Measurements from ENCODE around the gene MRPL53.
"Not testable (repeated sequence)": the region's sequence is repeated elsewhere in the genome, so short reads cannot be mapped to it uniquely, and the experiment has no call there.

Gene MRPL53

DNA sequence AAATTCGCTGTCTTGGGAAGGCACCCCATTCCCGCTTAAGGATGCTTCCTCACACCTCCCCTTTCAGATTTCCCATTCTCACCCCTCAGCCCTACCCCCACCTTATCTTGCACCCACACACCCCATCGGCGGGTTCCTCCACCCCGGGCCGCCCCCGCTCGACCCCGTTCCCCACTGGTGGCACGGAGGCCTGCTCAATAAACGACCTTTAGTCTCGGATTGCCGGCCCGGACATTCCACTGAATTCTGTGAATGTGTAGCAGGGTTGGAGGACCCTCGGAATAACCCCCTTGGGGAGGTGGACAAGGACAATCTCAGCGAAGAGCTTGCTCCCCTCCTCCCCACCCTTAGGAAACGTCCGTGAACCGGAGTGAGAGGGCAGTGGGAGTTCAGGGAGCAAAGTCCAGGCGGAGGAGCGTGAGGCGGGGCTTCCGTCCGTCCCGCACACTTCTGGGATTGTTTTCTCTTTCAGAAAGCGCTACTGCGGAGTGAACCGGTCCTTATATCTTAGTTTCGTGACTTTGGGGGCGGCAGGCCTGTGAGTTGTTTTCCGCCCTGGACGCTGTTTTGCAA is 29.8 kb upstream of the MRPL53 start:
- DNase-seq: no peak

DNA sequence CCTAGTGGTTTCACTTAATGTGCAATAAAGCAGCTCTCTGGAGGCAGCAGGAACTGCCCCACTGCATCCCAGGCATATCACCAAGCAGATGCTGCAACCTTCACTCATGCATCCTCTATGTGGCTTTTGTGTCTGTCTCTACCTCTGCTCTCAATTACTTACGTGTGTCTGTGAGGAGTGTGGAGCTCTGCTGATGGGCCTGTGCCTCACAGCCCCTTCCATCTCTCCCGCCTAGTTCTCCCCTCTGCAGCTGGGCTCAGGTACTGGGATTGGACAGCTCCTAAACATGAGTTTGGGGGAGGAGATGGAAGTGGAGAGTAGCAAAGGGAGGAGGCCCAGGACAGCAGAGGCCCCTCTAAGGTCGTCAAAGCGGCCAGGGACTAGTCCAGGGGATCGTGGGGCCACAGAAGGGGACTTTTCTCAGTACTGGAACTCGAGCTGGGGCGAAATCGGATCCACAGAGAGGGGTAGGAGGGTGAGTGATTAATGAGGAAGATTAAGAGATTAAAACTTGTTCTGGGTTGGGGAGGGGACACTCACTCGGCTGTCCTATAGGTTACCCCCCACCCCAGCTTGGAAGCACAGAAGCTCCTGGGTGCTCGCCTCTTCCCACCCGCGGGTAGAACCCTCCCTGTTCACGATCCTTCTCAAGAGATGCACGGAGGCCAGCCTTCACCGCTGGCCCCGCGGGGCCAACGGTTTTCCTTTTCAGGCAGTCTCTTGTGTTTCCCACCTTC is 29.0 kb upstream of the MRPL53 start:
- DNase-seq: no peak

DNA sequence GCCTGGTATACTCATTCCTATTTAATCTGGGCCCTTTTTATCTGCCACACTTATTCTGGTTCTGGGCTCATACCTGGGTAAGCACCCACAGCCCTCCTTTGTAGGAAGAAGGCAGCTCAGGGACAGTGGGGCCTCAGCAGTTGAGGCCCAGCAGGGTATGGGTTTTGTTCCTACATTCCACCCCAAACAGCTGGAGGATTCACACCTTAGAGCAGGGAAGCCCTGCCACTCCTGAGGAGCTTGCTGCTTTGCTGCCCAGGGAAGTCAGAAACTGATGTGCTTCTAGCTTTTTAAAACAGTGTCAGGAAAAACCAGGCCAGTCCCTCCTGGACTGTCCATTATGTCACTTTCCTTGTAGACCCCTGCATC is 28.1 kb upstream of the MRPL53 start:
- DNase-seq: no peak

DNA sequence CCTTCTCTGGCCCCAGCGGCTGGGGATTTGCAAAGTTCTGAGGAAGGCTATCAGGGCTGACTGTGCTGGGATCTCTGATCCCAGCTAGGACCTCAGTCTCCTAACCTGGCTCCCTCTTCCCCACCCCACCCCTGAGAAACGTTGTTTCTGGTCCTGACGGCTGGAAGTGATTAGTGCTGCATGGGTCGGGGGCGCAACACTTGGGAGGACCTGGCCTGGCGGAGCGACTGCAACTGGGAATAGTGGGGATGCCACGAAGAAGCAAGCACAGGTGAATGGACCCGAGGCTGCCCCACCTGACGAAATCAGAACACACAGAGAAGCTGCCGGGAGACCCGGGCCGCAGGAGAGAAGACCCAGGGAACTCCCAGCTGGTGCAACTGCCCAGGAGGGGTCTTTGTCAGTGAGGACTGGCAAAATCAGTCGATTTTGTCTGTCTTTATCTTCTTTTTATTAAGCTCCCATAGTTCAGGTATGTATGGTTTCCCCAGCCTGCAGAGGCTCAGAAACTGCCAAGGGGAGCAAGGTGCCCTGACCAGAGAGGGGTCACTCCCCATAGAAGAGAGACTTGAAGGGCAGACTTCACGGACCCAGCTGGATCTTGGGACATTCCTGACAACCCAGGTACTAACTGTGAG is 27.6 kb upstream of the MRPL53 start:
- no peak for DNase-seq

DNA sequence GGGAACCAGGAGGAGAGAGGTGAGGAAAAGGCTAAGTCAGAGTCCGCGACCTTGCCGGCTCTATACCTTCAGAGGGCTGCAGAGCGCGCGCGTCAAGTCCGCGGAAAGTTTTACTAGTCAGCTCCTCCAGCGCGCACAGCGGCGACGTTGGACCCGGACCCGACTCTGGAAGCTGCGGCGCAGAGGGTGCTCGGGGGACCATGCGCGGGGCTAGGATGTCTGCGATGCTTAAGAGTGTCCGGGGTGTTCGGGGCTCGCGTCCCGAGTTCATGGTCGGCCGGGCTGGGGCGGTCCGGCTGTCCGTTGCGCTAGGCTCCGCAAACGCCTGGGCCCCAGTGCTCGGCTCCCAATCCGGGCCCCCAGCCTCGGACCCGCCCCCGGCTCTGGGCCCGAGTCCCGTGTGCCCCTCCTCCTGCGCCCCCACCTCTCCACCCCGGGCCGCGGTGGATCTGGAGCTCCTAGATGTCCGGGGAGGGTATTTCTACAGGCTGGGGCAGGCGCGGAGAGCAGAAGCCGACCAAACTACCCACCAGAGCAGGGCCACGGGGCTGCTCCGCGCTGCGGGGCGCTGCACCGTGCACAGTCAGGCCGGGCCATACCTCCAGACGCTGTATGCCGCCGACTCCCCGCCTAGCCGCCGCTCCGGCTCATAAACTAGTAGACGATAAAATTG is 26.9 kb upstream of the MRPL53 start, which contains the start of gene LBX2:
LBX2 (minus strand) TSS at position 337 of the 673 bp plus-strand sequence; CDS start at position 271, 66 bp downstream.
- DNase-seq: no peak

DNA sequence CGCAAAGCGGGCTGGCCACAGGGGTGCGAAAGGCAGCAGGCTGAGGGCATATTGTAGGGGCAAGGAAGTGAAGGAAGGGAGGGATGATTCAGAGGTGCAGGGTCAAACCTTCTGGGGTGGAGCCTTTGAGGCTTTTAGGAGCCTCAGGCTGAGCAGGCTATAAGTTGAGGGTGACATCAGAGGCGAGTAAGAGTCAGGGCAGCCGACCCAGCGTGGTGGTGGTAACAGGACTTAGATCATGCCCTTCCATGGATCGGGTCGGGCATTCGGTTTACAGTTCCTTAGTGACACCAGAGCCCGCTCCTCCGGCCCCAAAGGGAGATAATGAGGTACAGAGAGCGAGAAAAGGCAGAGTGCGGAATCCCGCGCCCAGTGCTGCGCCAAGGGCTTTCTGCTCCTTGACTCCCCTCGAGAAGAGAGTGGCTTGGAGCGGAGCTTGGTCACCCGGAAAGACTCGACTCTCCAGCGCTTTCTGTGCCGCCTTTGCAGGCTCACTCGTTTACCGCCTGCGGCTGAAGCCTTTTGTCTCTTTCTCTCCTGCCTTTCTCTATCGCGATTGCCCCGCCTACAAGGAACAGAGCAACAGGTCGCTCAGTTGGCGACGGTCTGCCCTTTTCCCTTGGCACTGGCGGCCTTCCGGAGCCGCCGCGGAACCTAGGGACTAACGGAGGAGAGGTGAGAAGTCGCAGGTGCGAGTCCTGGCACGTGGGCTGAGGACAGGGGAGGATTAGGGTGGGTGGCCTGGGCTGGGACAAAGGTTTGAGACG is 26.2 kb upstream of the MRPL53 start:
- DNase-seq: no peak

DNA sequence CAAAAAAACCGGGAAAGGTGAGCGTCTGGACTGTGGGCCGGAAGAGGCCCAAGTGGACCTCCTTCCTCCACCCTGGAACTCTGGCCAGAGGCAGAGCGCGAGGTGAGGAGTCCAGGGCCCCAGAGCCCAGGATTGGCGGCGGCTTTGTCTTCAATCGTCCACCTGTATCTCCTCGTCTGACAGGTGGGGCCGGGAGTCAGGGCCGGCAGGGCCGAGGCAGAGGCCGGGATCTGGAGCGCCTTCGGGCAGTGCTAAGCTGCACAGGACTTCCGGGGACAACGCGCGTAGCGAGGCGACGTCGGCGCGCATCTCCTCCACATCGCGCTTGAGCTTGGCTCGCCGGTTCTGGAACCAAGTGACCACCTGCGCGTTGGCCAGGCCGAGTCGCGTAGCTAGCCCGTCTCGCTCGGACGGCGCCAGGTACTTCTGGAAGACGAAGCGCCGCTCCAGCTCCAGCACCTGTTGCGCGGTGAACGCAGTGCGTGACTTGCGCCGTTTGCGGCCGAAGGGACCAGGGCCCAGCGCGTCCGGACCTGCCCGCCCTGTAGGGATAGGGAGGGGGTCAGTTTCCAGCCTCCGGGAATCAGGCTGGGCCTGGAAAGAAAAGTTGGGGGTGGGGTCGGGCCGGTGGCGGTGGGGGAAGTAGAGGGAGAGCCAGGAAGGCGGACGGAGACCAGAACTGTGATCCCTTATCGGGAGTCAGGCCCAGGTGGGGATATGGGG is 25.5 kb upstream of the MRPL53 start:
- DNase-seq: peak in 1 of 2 donors; percentile 23

DNA sequence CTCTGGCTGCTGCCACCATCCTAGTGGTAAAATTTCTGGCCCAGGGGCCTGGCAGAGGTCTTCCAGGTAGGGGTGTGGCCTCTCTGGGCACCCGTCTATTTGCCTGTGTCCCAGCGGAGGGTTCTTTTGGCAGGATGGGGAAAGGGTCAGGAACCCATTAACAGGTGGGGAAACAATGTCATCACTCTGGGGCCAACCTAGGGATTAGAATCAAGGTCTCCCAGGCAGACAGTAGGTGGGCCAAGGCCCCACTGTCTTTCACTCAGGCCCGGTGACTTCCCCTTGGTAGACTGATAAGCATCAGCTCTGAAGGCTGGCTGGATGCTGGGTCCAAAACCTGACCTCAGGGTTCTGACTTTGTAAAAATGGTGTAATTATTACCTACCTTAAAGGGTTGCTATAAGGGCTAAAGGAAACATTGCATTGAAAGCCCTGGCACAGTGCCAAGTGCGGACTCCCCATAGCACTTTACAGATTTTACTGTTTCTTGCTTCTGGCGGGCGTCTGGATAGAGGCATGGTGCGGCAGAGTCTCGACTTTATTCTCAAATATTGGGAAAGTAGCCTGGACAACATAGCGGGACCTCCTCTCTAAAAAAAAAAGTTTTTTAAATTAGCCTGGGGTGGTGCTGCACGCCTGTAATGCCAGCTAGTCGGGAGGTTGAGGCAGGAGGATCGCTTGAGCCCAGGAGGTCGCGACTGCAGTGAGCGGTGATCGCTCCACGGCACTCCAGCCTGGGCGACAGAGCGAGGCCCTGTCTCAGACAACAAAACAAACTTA is 24.7 kb upstream of the MRPL53 start:
- no peak for DNase-seq

DNA sequence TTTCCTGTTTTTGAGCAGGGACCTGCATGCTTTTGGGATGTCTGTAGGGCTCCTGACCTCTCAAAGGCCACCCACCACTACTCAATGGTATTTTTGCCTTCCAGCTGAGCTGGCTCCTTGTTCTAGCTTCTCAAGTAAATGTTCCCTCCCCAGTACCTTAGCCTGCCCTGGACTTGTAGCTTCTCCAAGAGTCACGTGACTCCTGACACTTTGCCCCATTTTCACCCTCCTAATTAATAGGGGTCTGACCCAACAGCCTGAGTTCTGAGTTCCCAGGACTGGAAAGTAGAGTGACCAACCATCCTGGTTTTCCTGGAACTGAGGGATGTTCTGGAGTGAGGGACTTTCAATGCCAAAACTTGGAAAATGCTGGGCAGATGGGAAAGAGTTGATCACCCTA is 23.0 kb upstream of the MRPL53 start:
- DNase-seq: no peak

DNA sequence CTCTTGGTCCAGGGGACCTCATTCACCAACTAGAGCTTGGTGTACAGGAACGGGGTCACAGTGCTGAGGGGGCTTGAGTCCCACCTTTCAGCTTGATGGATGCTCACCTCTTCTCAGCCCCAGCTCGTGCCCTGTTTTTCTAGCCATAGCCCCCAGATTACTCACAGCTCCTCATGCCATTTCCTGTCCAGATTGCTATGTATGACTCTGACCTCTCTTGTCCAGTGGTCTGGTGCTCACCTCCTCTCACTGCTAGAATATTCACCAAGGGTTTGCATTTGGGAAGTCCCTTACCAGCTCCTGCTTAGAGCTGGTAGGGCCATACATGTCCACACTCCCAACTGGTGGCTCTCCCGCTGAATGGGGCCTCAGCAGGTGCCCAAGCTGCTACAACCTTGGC is 21.1 kb upstream of the MRPL53 start:
- DNase-seq: no peak

DNA sequence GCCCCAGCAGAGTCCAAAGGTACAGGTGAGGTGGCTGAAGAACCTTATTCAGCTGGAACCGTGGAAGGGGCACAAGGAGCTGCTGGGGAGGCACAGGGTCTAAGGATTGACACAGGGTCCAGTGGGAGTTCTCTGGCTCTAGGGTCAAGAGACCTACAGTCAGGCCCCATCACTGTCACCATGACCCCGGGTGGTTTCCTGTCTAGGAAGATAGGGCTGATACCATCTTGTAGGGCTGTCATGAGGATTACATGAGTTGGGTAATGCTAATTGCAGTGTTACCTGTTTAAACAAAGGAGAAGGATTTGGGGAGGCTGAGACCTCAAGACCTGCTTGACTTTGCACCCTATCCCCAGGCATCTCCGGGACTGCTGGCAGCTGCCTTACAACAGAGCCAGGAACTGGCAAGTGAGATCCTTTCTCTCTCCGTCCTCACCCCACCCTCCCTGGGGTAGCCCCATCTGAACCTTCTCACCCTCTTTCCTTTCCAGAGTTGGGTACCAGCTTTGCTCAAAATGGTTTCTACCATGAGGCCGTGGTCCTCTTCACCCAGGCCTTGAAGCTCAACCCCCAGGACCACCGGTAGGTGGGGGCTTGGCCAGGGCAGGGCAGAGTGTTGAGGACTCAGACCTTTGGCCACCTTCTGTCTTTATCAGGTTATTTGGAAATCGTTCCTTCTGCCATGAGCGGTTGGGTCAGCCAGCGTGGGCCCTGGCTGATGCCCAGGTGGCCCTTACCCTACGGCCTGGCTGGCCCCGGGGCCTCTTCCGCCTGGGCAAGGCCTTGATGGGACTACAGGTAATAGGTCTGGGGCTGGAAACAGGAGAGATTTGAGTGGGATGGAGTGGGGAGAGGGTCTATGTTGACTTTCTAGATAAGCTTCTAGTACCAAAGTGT is 19.4 kb upstream of the MRPL53 start:
- DNase-seq: no peak

DNA sequence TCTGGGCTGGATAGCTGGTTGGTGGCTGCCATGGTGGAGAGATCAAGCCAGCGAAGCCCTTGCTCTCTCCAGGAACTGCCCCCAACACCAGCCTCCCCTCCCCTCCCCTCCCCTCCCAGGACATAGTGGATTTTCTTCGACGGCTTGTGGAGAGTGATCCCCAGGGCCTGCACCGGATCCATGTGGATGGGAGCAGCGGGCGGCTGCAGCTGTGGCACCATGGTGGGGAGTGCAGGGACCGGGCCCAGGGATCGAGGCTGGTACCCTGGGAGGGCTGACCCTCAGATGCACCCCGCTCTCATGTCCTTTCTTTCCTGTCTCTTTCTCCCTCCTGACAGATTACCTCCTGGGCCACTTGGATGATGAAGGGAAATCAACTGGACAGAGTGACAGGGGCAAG is 17.4 kb upstream of the MRPL53 start:
- no peak for DNase-seq

DNA sequence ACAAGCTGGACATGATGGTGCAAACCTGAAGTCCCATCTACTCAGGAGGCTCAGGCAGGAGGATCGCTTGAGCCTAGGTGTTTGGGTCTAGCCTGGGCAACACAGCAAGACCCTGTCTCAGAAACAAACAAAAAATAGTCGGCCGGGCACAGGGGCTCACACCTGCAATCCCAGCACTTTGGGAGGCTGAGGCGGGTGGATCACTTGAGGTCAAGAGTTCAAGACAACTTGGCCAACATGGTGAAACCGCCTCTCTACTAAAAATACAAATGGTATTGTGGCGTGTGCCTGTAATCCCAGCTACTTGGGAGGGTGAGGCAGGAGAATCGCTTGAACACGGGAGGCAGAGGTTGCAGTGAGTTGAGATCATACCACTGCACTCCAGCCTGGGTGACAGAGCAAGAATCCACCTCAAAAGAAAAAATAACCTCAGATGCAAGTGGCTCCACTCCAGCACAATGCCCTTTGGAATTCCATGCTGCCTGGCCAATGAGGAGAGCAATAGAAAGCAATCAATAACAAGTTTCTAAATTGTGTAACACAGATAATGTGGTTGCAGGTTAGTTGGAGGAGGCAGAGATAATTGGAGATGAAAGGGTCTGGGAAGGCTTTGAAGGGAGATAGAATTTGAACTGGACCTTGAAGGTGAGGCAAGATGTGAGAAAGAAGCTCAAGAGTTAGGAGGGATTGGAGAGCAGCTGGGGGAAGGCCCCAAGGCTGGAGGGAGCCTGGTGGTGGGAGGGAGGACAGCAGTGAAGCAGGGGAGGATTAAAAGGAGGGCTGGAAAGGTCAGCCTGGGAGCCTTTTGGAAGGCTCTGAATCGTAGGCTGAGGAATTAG is 16.4 kb upstream of the MRPL53 start:
- DNase-seq: no peak

DNA sequence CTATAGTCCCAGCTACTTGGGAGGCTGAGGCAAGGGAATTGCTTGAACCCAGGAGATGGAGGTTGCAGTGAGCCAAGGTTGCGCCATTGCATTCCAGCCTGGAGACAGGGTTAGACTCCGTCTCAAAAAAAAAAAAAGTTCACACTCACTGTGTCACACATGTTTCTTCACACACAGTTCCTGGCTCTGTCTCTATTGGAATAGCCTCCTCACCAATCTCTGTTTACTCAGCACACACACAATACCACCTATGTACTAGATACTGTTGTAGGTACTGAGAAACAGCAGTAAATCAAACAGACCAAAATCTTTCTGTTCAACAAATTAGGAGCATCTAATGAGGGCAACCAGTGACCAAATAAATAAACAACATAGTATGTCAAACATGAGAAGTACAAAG is 13.7 kb upstream of the MRPL53 start:
- DNase-seq: no peak

DNA sequence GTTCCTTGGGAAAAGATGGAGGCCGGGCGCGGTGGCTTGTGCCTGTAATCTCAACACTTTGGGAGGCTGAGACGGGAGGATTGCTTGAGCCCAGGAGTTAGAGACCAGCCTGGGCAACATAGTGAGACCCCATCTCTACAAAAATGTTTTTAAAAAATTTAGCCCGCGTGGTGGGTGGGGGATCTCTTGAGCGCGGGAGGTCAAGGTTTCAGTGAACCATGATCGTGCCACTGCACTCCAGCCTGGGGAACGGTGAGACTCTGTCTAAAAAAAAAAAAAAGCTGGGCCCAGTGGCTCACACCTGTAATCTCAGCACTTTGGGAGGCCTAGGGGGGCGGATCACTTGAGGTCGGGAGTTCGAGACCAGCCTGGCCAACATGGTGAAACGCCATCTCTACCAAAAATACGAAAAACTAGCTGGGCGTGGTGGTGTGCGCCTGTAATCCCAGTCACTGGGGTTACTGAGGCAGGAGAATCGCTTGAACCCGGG is 11.2 kb upstream of the MRPL53 start:
- not testable (repeated sequence) for DNase-seq

DNA sequence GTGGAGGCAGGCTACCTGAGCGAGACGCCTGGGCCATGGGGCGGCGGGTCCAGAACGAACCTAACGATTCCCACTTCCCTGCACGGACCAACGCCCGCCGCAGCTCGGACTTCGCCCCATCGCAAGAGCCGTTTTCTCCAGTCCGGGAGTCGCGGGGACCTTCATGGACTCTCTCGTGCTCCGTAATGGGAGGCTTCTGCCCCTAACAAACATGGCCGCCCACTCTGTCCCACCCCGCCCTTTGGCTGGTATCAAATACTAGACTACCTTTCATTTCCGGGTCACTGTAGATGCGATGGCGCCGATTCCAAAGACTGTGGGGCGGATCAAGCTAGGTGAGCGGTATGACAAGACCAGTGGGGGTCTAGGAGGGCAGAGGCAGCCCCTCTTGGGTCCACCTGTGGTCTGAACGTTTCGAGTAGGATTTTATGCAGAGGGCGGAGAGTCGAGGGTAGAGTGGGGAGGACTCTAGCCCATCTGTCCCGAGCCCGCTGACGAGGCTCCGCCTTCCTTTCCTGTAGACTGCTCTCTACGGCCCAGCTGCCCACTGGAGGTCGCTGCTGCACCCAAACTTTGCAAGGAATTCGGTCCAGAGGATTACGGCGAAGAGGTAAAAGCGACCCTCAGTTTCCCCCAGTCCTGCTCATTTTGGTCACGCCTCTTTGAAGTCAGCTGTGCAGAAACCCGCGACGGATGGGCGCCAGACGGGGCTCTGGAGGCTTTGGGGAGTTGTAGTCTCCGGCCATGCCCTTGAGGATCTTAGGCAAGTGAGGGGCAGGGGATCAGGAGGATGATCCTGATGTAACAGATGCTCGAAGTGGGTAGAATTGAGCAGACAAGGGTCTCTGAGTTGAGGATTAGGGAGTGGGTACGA is 10.6 kb upstream of the MRPL53 start, which contains the start of the genes CCDC142 and TTC31:
CCDC142 (minus strand) TSS at position 198 of the 874 bp plus-strand sequence; CDS start at position 37, 161 bp downstream.
TTC31 (plus strand) TSS at position 281 of the 874 bp plus-strand sequence; CDS start at position 296, 15 bp downstream.
- peak; percentile 95 to 96 for DNase-seq

DNA sequence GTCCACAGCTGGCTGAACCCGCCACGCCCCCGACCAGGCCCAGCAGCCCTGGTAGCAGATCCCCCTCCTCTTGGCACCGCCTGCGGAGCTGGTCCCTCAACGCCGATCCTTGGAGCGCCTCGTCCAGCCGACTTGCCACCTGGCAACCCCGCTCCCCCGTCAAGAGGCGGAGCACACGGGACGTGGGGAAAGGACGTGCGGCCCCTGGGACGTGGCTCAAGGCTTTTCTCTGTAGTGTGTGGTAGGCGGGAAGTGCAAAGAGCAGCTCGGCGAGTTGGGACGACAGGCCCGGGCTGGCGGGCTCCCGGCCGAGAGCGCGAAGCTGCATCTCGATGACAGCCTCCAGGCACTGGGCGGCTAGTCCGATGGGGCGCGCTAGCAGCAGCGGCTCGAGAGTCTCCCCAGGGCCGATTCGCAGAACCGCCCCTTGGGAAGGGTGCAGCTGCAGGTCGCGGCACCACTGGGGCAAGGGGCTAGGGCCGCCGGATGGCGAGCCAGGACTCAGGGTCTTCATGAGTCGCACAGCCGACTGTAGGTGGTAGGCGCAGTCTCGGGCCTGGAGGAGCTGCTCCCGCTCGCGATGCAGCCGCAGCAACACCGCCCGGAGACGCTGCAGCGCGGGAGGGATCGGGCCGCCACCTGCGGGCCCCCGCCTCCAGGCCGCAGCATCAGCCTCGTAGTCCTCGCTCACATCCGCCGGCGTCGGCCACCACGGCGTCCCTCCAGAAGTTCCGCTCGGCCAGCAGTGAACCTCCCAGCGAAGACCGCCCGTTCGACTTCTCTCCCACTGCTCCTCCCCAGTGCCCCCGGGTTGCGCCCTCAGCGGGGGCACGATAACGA is 9.7 kb upstream of the MRPL53 start:
- peak; percentile 63 to 68 for DNase-seq

All from CD4-positive, alpha-beta T cell treated with Interleukin-4 for 1 hour (primary cell).